Loucy (cell line): Measurements from ENCODE around the gene B4GALT2.

Experiments used
- H2AFZ ChIP-seq: fragments of 200-600 bp; sonication (generic); 2 replicates; pipeline ENCODE4 v1.6.0; 2016; ENCODE audit warnings: antibody characterized with exemption, mild to moderate bottlenecking, low read length, moderate library complexity
- H3F3A ChIP-seq: fragments of 200-600 bp; 2 replicates; pipeline ENCODE4 v1.6.0; 2016; ENCODE audit warnings: antibody characterized with exemption, low read depth, mild to moderate bottlenecking
- H3K27me3 ChIP-seq: fragments of 200-600 bp; sonication (generic); 2 replicates; pipeline ENCODE4 v1.6.1; 2014; ENCODE audit warnings: low read length, mild to moderate bottlenecking; ENCODE audit not compliant: insufficient read depth, poor library complexity, severe bottlenecking
- H3K36me3 ChIP-seq: fragments of 200-600 bp; sonication (generic); 2 replicates; pipeline ENCODE4 v1.6.1; 2016; ENCODE audit warnings: low read length; ENCODE audit not compliant: insufficient read depth
- H3K4me1 ChIP-seq: fragments of 200-600 bp; sonication (generic); 2 replicates; pipeline ENCODE4 v1.5.1; 2014; ENCODE audit warnings: low read length, mild to moderate bottlenecking; ENCODE audit not compliant: insufficient read depth, poor library complexity, severe bottlenecking
- H3K4me2 ChIP-seq: fragments of 200-600 bp; sonication (generic); 2 replicates; pipeline ENCODE4 v1.6.0; 2014; ENCODE audit warnings: antibody characterized with exemption, low read length, low read depth, mild to moderate bottlenecking; ENCODE audit not compliant: poor library complexity, severe bottlenecking
- H3K4me3 ChIP-seq: fragments of 200-600 bp; sonication (generic); 2 replicates; pipeline ENCODE4 v1.5.1; 2014; ENCODE audit warnings: low read length, mild to moderate bottlenecking, mixed read lengths; ENCODE audit not compliant: poor library complexity, severe bottlenecking
- H3K79me2 ChIP-seq: fragments of 200-600 bp; sonication (generic); 2 replicates; pipeline ENCODE4 v1.6.1; 2014; ENCODE audit warnings: low read length; ENCODE audit not compliant: insufficient read depth
- H3K9ac ChIP-seq: fragments of 200-600 bp; sonication (generic); 2 replicates; pipeline ENCODE4 v1.6.0; 2014; ENCODE audit warnings: mild to moderate bottlenecking, low read depth, low read length, moderate library complexity; ENCODE audit not compliant: poor library complexity, severe bottlenecking
- H3K9me2 ChIP-seq: fragments of 200-600 bp; sonication (generic); replicated peaks from 2 replicates; pipeline ENCODE4 v1.6.1; 2016; ENCODE audit warnings: low read depth, low read length, mixed read lengths
- H3K9me3 ChIP-seq: fragments of 200-600 bp; sonication (generic); 2 replicates; pipeline ENCODE4 v1.6.1; 2014; ENCODE audit warnings: mild to moderate bottlenecking, antibody characterized with exemption, low read length, low read depth; ENCODE audit not compliant: insufficient read depth
- H4K20me1 ChIP-seq: fragments of 200-600 bp; sonication (generic); 2 replicates; pipeline ENCODE4 v1.6.0; 2014; ENCODE audit warnings: antibody characterized with exemption, low read length, mild to moderate bottlenecking; ENCODE audit not compliant: insufficient read depth, poor library complexity, severe bottlenecking
- EZH2phosphoT487 ChIP-seq: fragments of 200-600 bp; IDR thresholded peaks from 2 replicates; pipeline ENCODE4 v1.6.1; 2018; ENCODE audit warnings: antibody characterized with exemption, mild to moderate bottlenecking, moderate library complexity, borderline replicate concordance
- TF ChIP-seq, protein P1 (sequence below): fragments of 200-600 bp; sonication (generic); conservative IDR thresholded peaks from 2 replicates; pipeline ENCODE4 v1.5.1; 2014; ENCODE audit warnings: mild to moderate bottlenecking, antibody characterized with exemption, low read length

The B4GALT2 gene

DNA sequence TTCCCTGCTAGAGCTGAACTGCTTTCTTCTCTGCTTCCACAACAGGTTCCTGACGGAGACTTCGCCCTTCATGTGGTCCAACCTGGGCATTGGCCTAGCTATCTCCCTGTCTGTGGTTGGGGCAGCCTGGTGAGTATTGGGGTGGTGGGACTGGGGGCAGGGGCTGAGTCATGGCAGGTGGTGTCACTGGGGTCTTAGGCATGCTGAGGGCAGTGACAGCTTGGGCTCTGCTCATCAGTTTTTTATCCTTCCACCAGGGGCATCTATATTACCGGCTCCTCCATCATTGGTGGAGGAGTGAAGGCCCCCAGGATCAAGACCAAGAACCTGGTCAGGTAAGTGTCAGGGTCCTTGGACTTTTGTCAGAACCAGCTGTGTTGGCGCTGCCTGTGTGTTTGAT, 3.0 kb upstream of the B4GALT2 start:
- peak overlapping the region; percentile 93 for H3K4me2 ChIP-seq
- peak overlapping the region; percentile 91 for H3K4me3 ChIP-seq
- H3K27me3 ChIP-seq, result no peaks in the 10 kb centered on the region
- peaks cover 54% of the 10 kb centered on the region for H3K4me1 ChIP-seq
- TF ChIP-seq, protein P1, sequence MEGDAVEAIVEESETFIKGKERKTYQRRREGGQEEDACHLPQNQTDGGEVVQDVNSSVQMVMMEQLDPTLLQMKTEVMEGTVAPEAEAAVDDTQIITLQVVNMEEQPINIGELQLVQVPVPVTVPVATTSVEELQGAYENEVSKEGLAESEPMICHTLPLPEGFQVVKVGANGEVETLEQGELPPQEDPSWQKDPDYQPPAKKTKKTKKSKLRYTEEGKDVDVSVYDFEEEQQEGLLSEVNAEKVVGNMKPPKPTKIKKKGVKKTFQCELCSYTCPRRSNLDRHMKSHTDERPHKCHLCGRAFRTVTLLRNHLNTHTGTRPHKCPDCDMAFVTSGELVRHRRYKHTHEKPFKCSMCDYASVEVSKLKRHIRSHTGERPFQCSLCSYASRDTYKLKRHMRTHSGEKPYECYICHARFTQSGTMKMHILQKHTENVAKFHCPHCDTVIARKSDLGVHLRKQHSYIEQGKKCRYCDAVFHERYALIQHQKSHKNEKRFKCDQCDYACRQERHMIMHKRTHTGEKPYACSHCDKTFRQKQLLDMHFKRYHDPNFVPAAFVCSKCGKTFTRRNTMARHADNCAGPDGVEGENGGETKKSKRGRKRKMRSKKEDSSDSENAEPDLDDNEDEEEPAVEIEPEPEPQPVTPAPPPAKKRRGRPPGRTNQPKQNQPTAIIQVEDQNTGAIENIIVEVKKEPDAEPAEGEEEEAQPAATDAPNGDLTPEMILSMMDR, result peak; percentile 38
- no peak for TF ChIP-seq EZH2phosphoT487
- peak overlapping the region; percentile 90 for H3K9ac ChIP-seq
- H4K20me1 ChIP-seq, result peaks cover 36% of the 10 kb centered on the region
- no peaks in the 10 kb centered on the region for H3K9me2 ChIP-seq
- H3K9me3 ChIP-seq, result no peaks in the 10 kb centered on the region
- H3K79me2 ChIP-seq, result peaks cover 43% of the 10 kb centered on the region
- no peaks in the 10 kb centered on the region; the same call in 1 of the 2 replicates for H3F3A ChIP-seq
- no peaks in the 10 kb centered on the region for H3K36me3 ChIP-seq
- H2AFZ ChIP-seq, result no peak overlapping the region

DNA sequence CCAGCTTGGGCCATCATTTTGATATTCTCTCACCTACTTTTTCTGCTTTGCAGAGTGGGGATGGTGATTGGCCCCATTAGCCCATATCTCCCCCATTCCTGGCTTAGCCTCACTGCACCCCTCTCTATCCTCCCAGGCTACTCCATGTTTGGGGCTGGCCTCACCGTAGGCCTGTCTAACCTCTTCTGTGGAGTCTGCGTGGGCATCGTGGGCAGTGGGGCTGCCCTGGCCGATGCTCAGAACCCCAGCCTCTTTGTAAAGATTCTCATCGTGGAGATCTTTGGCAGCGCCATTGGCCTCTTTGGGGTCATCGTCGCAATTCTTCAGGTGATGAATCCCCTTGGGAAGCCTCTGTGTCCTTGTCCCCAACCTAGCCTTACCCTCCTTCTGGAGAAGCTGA, 2.1 kb upstream of the B4GALT2 start:
- H3K9me2 ChIP-seq, result no peaks in the 10 kb centered on the region
- H3K4me3 ChIP-seq, result peak overlapping the region; percentile 91
- H3K9ac ChIP-seq, result no peak overlapping the region
- TF ChIP-seq, protein P1, result no peak
- TF ChIP-seq EZH2phosphoT487, result no peak
- H3K4me1 ChIP-seq, result peaks cover 54% of the 10 kb centered on the region
- no peaks in the 10 kb centered on the region for H3K36me3 ChIP-seq
- H4K20me1 ChIP-seq, result peaks cover 36% of the 10 kb centered on the region
- H3F3A ChIP-seq, result no peaks in the 10 kb centered on the region; the same call in 1 of the 2 replicates
- no peaks in the 10 kb centered on the region for H3K9me3 ChIP-seq
- H3K4me2 ChIP-seq, result peak overlapping the region; percentile 93
- H3K79me2 ChIP-seq, result peaks cover 46% of the 10 kb centered on the region
- no peak overlapping the region for H2AFZ ChIP-seq
- no peaks in the 10 kb centered on the region for H3K27me3 ChIP-seq

DNA sequence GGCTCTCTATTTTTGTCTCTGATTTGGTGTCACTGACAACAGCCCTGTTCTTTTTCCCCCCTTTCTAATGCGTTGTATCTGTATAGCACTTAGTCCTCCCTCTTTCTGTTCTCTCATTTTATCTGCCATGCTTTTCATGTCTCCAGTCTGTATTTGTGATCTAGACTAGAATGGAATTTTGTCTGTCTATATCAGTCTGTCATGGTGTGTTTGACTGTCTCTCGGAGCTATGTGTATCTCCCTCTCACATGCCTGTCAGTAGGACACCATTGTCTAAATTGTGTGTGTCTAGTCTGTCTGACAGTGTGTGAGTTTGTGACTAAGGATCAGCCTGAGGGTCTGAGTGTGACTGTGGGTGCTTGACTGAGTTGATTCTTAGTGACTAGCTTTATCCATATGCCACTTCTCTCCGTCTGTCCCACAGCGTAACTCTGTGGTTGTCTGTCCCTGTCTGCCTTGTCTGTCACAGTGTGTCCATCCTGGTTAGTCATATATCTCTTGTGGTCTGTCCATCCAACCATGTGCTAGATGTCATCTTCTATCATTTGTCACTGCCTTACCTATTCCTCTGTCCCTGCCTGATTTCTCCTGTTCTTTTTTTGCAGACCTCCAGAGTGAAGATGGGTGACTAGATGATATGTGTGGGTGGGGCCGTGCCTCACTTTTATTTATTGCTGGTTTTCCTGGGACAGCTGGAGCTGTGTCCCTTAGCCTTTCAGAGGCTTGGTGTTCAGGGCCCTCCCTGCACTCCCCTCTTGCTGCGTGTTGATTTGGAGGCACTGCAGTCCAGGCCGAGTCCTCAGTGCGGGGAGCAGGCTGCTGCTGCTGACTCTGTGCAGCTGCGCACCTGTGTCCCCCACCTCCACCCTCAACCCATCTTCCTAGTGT, 1.4 kb upstream of the B4GALT2 start:
- Histone ChIP-seq H2AFZ (no peak overlapping the region), H3K9ac (peak overlapping the region; percentile 72), H3K79me2 (peaks cover 47% of the 10 kb centered on the region)

More for the DNA sequence above, 1.4 kb upstream of the B4GALT2 start:
- Histone ChIP-seq H3K4me3 (peak overlapping the region; percentile 78), H3K9me2 (no peaks in the 10 kb centered on the region), H3K36me3 (no peaks in the 10 kb centered on the region), H4K20me1 (peaks cover 36% of the 10 kb centered on the region), H3F3A (no peaks in the 10 kb centered on the region; the same call in 1 of the 2 replicates), H3K4me2 (peak overlapping the region; percentile 93), H3K4me1 (peaks cover 54% of the 10 kb centered on the region), H3K9me3 (no peaks in the 10 kb centered on the region), H3K27me3 (no peaks in the 10 kb centered on the region)
- TF ChIP-seq, protein P1, result no peak
- TF ChIP-seq EZH2phosphoT487, result no peak
